ENCODE results near the gene ZNF880. TPM values are rescaled to one million over a fixed set of nuclear protein-coding genes. Genes with fewer than 3 reads are reported as not detected.

Gene ZNF880
- total RNA-seq, 1 experiment from 2014 or later: 10.9 TPM

DNA sequence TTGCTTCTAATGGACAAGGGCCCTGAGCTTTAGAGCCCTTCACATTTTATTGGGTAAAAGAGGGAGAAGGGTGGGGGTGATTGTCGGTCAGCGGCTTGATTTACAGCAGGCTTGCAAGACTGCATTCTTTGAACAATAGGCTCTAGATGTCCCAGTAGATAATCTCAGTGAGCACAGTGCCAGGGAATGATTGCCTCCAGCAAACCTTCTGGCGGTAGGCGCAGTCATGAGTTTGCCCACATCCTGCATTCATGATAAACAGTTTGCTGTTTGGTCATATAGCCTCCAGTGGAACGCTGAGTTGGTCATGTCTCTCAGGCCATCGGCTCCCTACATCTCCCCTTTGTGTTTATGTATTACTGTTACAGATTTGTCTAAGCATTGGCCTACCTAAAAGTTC, 40.6 kb downstream of the ZNF880 start:
- TF ChIP-seq POLR2AphosphoS5 (IDR thresholded peaks at IDR 0.05; ENCODE audit: low read depth, low read length) (no peak), SIN3A (IDR thresholded peaks at IDR 0.05; ENCODE audit: borderline replicate concordance, insufficient read depth, low read depth, low read length) (no peak), TCF7L2 (IDR thresholded peaks at IDR 0.05; ENCODE audit: low read depth, low read length) (no peak)
- TF ChIP-seq, protein P1, sequence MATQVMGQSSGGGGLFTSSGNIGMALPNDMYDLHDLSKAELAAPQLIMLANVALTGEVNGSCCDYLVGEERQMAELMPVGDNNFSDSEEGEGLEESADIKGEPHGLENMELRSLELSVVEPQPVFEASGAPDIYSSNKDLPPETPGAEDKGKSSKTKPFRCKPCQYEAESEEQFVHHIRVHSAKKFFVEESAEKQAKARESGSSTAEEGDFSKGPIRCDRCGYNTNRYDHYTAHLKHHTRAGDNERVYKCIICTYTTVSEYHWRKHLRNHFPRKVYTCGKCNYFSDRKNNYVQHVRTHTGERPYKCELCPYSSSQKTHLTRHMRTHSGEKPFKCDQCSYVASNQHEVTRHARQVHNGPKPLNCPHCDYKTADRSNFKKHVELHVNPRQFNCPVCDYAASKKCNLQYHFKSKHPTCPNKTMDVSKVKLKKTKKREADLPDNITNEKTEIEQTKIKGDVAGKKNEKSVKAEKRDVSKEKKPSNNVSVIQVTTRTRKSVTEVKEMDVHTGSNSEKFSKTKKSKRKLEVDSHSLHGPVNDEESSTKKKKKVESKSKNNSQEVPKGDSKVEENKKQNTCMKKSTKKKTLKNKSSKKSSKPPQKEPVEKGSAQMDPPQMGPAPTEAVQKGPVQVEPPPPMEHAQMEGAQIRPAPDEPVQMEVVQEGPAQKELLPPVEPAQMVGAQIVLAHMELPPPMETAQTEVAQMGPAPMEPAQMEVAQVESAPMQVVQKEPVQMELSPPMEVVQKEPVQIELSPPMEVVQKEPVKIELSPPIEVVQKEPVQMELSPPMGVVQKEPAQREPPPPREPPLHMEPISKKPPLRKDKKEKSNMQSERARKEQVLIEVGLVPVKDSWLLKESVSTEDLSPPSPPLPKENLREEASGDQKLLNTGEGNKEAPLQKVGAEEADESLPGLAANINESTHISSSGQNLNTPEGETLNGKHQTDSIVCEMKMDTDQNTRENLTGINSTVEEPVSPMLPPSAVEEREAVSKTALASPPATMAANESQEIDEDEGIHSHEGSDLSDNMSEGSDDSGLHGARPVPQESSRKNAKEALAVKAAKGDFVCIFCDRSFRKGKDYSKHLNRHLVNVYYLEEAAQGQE (IDR thresholded peaks at IDR 0.05; ENCODE audit: insufficient read depth in 1 of 2, low read depth in 2 of 2, low read length in 1 of 2): no peak
- TF ChIP-seq, protein P2, sequence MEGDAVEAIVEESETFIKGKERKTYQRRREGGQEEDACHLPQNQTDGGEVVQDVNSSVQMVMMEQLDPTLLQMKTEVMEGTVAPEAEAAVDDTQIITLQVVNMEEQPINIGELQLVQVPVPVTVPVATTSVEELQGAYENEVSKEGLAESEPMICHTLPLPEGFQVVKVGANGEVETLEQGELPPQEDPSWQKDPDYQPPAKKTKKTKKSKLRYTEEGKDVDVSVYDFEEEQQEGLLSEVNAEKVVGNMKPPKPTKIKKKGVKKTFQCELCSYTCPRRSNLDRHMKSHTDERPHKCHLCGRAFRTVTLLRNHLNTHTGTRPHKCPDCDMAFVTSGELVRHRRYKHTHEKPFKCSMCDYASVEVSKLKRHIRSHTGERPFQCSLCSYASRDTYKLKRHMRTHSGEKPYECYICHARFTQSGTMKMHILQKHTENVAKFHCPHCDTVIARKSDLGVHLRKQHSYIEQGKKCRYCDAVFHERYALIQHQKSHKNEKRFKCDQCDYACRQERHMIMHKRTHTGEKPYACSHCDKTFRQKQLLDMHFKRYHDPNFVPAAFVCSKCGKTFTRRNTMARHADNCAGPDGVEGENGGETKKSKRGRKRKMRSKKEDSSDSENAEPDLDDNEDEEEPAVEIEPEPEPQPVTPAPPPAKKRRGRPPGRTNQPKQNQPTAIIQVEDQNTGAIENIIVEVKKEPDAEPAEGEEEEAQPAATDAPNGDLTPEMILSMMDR (IDR thresholded peaks at IDR 0.05): no peak
- DNase-seq (ENCODE audit: low read depth, low spot score) (no peak), ATAC-seq (no peak)
- no peaks in the 10 kb centered on the region for H3K4me1 ChIP-seq (ENCODE audit: control insufficient read depth, insufficient read depth, low read length)
- H3K27me3 ChIP-seq (ENCODE audit: control insufficient read depth, insufficient read depth, low read length): no peaks in the 10 kb centered on the region
- peaks cover 16% of the 10 kb centered on the region; the same call in 1 of the 2 replicates for H3K9me3 ChIP-seq (ENCODE audit: control insufficient read depth, insufficient read depth, low read depth, low read length)
- ChIA-PET CTCF (no interaction called here), POLR2A (no interaction called here)
- intact Hi-C loops (cut with micrococcal nuclease; ENCODE audit: unreplicated experiment): no loop called here
- no peak overlapping the region for H3K4me3 ChIP-seq (ENCODE audit: low read depth in 2 of 2, low read length in 2 of 2)
- H3K36me3 ChIP-seq (ENCODE audit: control insufficient read depth, insufficient read depth, low read length): no peaks in the 10 kb centered on the region
- no TSS peak for BruUV-seq (replicated peaks)
- no peak overlapping the region for H3K27ac ChIP-seq (ENCODE audit: low read length)
- in situ Hi-C loops (cut with HindIII; ENCODE audit: low pct_unique_long_range_greater_than_20kb, low sequenced_read_pairs): no loop called here

DNA sequence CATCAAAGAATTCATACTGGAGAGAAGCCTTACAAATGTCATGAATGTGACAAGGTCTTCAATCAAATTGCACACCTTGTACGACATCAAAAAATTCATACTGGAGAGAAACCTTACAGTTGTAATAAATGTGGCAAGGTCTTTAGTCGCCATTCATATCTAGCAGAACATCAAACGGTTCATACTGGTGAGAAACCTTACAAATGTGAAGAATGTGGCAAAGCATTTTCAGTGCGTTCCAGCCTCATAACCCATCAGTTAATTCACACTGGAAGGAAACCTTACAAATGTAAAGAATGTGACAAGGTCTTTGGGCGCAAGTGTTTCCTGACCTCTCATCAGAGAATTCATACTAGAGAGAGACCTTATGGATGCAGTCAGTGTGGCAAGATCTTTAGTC, 46.0 kb downstream of the ZNF880 start:
- H3K36me3 ChIP-seq (ENCODE audit: control insufficient read depth, insufficient read depth, low read length): no peaks in the 10 kb centered on the region
- CTCF ChIA-PET: no interaction called here
- POLR2A ChIA-PET: no interaction called here
- in situ Hi-C loops (cut with HindIII; ENCODE audit: low pct_unique_long_range_greater_than_20kb, low sequenced_read_pairs): no loop called here
- DNase-seq (ENCODE audit: low read depth, low spot score) (no peak), ATAC-seq (no peak)
- no peak for TF ChIP-seq TCF7L2 (IDR thresholded peaks at IDR 0.05; ENCODE audit: low read depth, low read length)
- TF ChIP-seq, protein P2 (IDR thresholded peaks at IDR 0.05): no peak
- H3K4me3 ChIP-seq (ENCODE audit: low read depth in 2 of 2, low read length in 2 of 2): no peak overlapping the region
- intact Hi-C loops (cut with micrococcal nuclease; ENCODE audit: unreplicated experiment): no loop called here
- peaks cover 20% of the 10 kb centered on the region; the same call in 1 of the 2 replicates for H3K9me3 ChIP-seq (ENCODE audit: control insufficient read depth, insufficient read depth, low read depth, low read length)
- no peak overlapping the region for H3K27ac ChIP-seq (ENCODE audit: low read length)
- no TSS peak for BruUV-seq (replicated peaks)
- H3K27me3 ChIP-seq (ENCODE audit: control insufficient read depth, insufficient read depth, low read length): no peaks in the 10 kb centered on the region
- H3K4me1 ChIP-seq (ENCODE audit: control insufficient read depth, insufficient read depth, low read length): no peaks in the 10 kb centered on the region

Measured in Panc1 (cell line).